K562 (cell line): ENCODE data around the gene RNF32. TPM values are rescaled to one million over a fixed set of nuclear protein-coding genes. Genes with fewer than 3 reads are reported as not detected.

Experiments used
- ATAC-seq: fragments of 200-7000 bp; cut with Tn5 transposase; 3 replicates; pipeline ENCODE4 v1.9.1; 2020; ENCODE audit warnings: moderate library complexity
- BruUV-seq: library from RNA; stranded (reverse); fragments of 400-500 nt; replicated peaks from 2 replicates; lab custom pipeline; 2021; lab: Mats Ljungman, UMichigan
- CTCF ChIA-PET: fragments of 300-600 bp; formaldehyde crosslinking; extraction: SDS; loops from one replicate; lab custom pipeline; 2021; ENCODE audit warnings: low intra/inter-chr PET ratio; lab: Yijun Ruan, JAX
- POLR2A ChIA-PET: fragments of 300-600, 350-650 bp; sonication (Branson Sonifier 250); formaldehyde crosslinking; extraction: SDS; loops from one replicate; lab custom pipeline; 2021; ENCODE audit warnings: antibody characterized with exemption, inconsistent platforms; lab: Yijun Ruan, JAX
- DNase-seq, 4 experiments: peaks; one replicate each; pipeline versions ENCODE4 v3.0.0 to v3.0.0-alpha.2; 2011 to 2018; ENCODE audit warnings: low spot score in 3 of 4, mixed read lengths in 3 of 4; ENCODE audit errors: extremely low read depth in 1 of 4
- FAIRE-seq: peaks from 2 replicates; lab custom pipeline; 2011; peaks lifted over from hg19 to GRCh38; lab: Jason Lieb, UNC
- H2AFZ ChIP-seq: 2 replicates; pipeline ENCODE4 v1.6.0; 2011; ENCODE audit warnings: low read depth, low read length, control low read depth, inconsistent platforms
- H3K27ac ChIP-seq: fragments of 200-600 bp; 3 replicates; pipeline ENCODE4 v1.8.0; 2011; ENCODE audit warnings: low read depth, mild to moderate bottlenecking, control low read depth, inconsistent platforms, low read length, moderate library complexity, mixed read lengths; ENCODE audit errors: extremely low read depth
- H3K27me3 ChIP-seq, 2 experiments: fragments of 300-600 bp in 1 of 2; 2 replicates in 1 of 2; 3 replicates in 1 of 2; pipeline versions ENCODE4 v1.6.0 to v1.8.0; 2011; ENCODE audit warnings: inconsistent platforms in 2 of 2, low read length in 2 of 2, mild to moderate bottlenecking in 1 of 2, mixed read lengths in 1 of 2, moderate library complexity in 1 of 2; ENCODE audit not compliant: control insufficient read depth in 2 of 2, insufficient read depth in 2 of 2
- H3K36me3 ChIP-seq: fragments of 300-600 bp; 3 replicates; pipeline ENCODE4 v1.8.0; 2011; ENCODE audit warnings: mild to moderate bottlenecking, low read length, inconsistent platforms; ENCODE audit not compliant: control insufficient read depth, insufficient read depth
- H3K4me1 ChIP-seq, 2 experiments: fragments of 200-600 bp in 1 of 2; replicated peaks in 1 of 2; 2 replicates in 1 of 2; 3 replicates in 1 of 2; pipeline versions ENCODE4 v1.5.1 to v1.8.0; 2011; ENCODE audit warnings: inconsistent platforms in 2 of 2, low read length in 2 of 2, mild to moderate bottlenecking in 1 of 2, mixed read lengths in 1 of 2, moderate library complexity in 1 of 2; ENCODE audit not compliant: control insufficient read depth in 2 of 2, insufficient read depth in 2 of 2
- H3K4me2 ChIP-seq: 2 replicates; pipeline ENCODE4 v1.6.1; 2011; ENCODE audit warnings: low read length, control low read depth, inconsistent platforms, mixed read lengths; ENCODE audit not compliant: insufficient read depth
- H3K4me3 ChIP-seq: fragments of 200-600 bp; sonication (generic), shearing (Covaris generic); 2 replicates; pipeline ENCODE4 v1.5.1; 2016; ENCODE audit warnings: control low read depth, inconsistent platforms
- H3K79me2 ChIP-seq: fragments of 200-600 bp; 3 replicates; pipeline ENCODE4 v1.8.0; 2011; ENCODE audit warnings: low read length, inconsistent platforms; ENCODE audit not compliant: control insufficient read depth, insufficient read depth
- H3K9ac ChIP-seq, 2 experiments: 2 replicates each; pipeline versions ENCODE4 v1.6.0 to v1.6.1; 2011; ENCODE audit warnings: low read depth in 2 of 2, low read length in 2 of 2, control low read depth in 1 of 2, inconsistent platforms in 1 of 2, mild to moderate bottlenecking in 1 of 2, mixed read lengths in 1 of 2; ENCODE audit not compliant: insufficient read depth in 1 of 2
- H3K9me1 ChIP-seq: one replicate; pipeline ENCODE4 v1.6.0; 2011; ENCODE audit warnings: inconsistent platforms, mild to moderate bottlenecking, low read length, moderate library complexity; ENCODE audit not compliant: control insufficient read depth, insufficient read depth
- H3K9me3 ChIP-seq: replicated peaks from 2 replicates; pipeline ENCODE4 v1.5.1; 2011; ENCODE audit warnings: low read depth, low read length, inconsistent platforms; ENCODE audit not compliant: control insufficient read depth, insufficient read depth
- H4K20me1 ChIP-seq: replicated peaks from 2 replicates; pipeline ENCODE4 v1.6.1; 2011; ENCODE audit warnings: low read length, inconsistent platforms, mixed read lengths; ENCODE audit not compliant: control insufficient read depth, insufficient read depth
- CAMTA2 ChIP-seq: fragments of 250-450 bp; sonication (Bioruptor Pico); conservative IDR thresholded peaks from 2 replicates; pipeline ENCODE4 v1.5.1; 2022
- CBFA2T2 ChIP-seq: fragments of 450-650 bp; conservative IDR thresholded peaks from 2 replicates; pipeline ENCODE4 v1.6.1; 2017; ENCODE audit warnings: mild to moderate bottlenecking
- CBFB ChIP-seq: sonication (generic); formaldehyde crosslinking; IDR thresholded peaks from 2 replicates; pipeline ENCODE4 v1.4.0; 2020; ENCODE audit warnings: mild to moderate bottlenecking, missing genetic modification reagents
- E2F3 ChIP-seq: fragments of 250-450 bp; sonication (Bioruptor Pico); IDR thresholded peaks from 2 replicates; pipeline ENCODE4 v1.4.0; 2020; ENCODE audit warnings: mild to moderate bottlenecking
- HDAC1 ChIP-seq, 2 experiments: fragments of 450-650 bp; IDR thresholded peaks; 2 replicates each; pipeline ENCODE4 v1.6.1; 2016 to 2017; ENCODE audit warnings: inconsistent platforms in 1 of 2, mild to moderate bottlenecking in 1 of 2, moderate library complexity in 1 of 2
- HNRNPLL ChIP-seq: fragments of 200-400 bp; formaldehyde crosslinking; IDR thresholded peaks from 2 replicates; pipeline ENCODE4 v1.6.1; 2017; ENCODE audit warnings: low read length, low read depth, mild to moderate bottlenecking; ENCODE audit not compliant: poor library complexity, severe bottlenecking
- NR1H2 ChIP-seq: sonication (generic); formaldehyde crosslinking; IDR thresholded peaks from 2 replicates; pipeline ENCODE4 v1.4.0; 2020; ENCODE audit warnings: mild to moderate bottlenecking, missing genetic modification reagents
- SMARCE1 ChIP-seq: fragments of 450-650 bp; IDR thresholded peaks from 2 replicates; pipeline ENCODE4 v1.7.1; 2016; ENCODE audit warnings: mild to moderate bottlenecking
- ZFPM2 ChIP-seq: fragments of 250-450 bp; sonication (Bioruptor Pico); IDR thresholded peaks from 2 replicates; pipeline ENCODE4 v1.5.1; 2022; ENCODE audit warnings: mild to moderate bottlenecking
- ZNF77 ChIP-seq: fragments of 250-450 bp; sonication (Bioruptor Pico); IDR thresholded peaks from 2 replicates; pipeline ENCODE4 v1.5.0; 2020
- WGBS: fragments of 100-300 bp; shearing (Covaris generic); methylation state at CpG from one replicate; pipeline ENCODE4 v1.1.6; 2016; ENCODE audit warnings: low coverage, mixed read lengths; ENCODE audit not compliant: insufficient coverage; ENCODE audit errors: missing lambda C conversion rate; 5-methylcytosine and 5-hydroxymethylcytosine counted together
- in situ Hi-C: fragments of 300-500 bp; cut with MboI; formaldehyde crosslinking; loops from 4 replicates; pipeline ENCODE4 v1.15.0; 2018; ENCODE audit warnings: inconsistent platforms, mixed read lengths
- intact Hi-C: fragments of 100-400 bp; cut with micrococcal nuclease; formaldehyde crosslinking; loops from 2 replicates; pipeline ENCODE4 v1.14.2; 2022
- polyA plus RNA-seq, 8 experiments: library from polyadenylated mRNA; depleted of rRNA in 4 of 8; stranded (reverse) in 5 of 8; unstranded in 3 of 8; fragments of >200 nt; fragmentation: Nextera tagmentation in 2 of 8; fragmentation: Illumina TruSeq in 1 of 8; extraction: Ambion mirVana in 2 of 8; extraction: Trizol in 1 of 8; gene quantifications; 2 replicates each; pipeline versions ENCODE4 v1.2.1 to v1.2.3, GENCODE V29; 2011 to 2014; ENCODE audit warnings: inconsistent platforms in 1 of 8, missing spikeins in 1 of 8
- total RNA-seq, 7 experiments: library from RNA; depleted of rRNA in 6 of 7; stranded (reverse); fragments of >200 nt in 6 of 7; fragmentation: Illumina TruSeq in 2 of 7; extraction: Trizol in 2 of 7; gene quantifications; 2 replicates each; pipeline versions ENCODE4 v1.2.1 to v1.2.3, GENCODE V29; 2011 to 2021; ENCODE audit warnings: low replicate concordance in 1 of 7
- TF ChIP-seq, protein P1 (sequence below): sonication (generic); formaldehyde crosslinking; IDR thresholded peaks from 2 replicates; pipeline ENCODE4 v1.8.0; 2023; ENCODE audit warnings: mild to moderate bottlenecking, missing genetic modification reagents
- TF ChIP-seq, protein P2 (sequence below), 2 experiments: fragments of 450-650 bp; conservative IDR thresholded peaks; 2 replicates each; pipeline ENCODE4 v1.6.1; 2017; ENCODE audit warnings: mild to moderate bottlenecking in 2 of 2, moderate library complexity in 2 of 2
- TF ChIP-seq, protein P3 (sequence below): fragments of 450-650 bp; formaldehyde crosslinking; IDR thresholded peaks from 2 replicates; pipeline ENCODE4 v1.4.0; 2020; ENCODE audit warnings: mild to moderate bottlenecking, moderate library complexity

Gene RNF32
- total and polyA plus RNA-seq, 9 of the 15 experiments (the other 6 are each of a cell fraction or from before 2014, with no cell fraction given), result 2.6 to 7.0 (median 4.6) TPM

DNA sequence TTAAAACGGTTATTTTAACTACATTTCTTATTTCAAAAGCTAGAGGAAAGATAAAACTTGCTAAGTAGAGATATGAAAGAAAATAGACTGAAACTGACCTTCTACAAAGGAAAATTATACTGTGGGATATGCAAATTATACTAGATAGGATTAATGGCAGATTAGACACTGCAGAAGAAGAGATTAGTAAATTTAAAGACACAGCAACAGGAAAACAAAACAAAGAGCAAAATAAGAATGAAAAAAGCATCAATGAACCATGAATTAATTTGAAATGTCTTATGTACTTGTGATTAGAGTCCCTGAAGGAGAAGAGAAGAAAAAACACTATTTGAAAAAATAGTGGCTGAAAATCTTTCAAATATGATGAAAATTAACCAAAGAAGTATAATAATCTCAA is 52.3 kb downstream of the RNF32 start (continued):
- TF ChIP-seq, protein P1, sequence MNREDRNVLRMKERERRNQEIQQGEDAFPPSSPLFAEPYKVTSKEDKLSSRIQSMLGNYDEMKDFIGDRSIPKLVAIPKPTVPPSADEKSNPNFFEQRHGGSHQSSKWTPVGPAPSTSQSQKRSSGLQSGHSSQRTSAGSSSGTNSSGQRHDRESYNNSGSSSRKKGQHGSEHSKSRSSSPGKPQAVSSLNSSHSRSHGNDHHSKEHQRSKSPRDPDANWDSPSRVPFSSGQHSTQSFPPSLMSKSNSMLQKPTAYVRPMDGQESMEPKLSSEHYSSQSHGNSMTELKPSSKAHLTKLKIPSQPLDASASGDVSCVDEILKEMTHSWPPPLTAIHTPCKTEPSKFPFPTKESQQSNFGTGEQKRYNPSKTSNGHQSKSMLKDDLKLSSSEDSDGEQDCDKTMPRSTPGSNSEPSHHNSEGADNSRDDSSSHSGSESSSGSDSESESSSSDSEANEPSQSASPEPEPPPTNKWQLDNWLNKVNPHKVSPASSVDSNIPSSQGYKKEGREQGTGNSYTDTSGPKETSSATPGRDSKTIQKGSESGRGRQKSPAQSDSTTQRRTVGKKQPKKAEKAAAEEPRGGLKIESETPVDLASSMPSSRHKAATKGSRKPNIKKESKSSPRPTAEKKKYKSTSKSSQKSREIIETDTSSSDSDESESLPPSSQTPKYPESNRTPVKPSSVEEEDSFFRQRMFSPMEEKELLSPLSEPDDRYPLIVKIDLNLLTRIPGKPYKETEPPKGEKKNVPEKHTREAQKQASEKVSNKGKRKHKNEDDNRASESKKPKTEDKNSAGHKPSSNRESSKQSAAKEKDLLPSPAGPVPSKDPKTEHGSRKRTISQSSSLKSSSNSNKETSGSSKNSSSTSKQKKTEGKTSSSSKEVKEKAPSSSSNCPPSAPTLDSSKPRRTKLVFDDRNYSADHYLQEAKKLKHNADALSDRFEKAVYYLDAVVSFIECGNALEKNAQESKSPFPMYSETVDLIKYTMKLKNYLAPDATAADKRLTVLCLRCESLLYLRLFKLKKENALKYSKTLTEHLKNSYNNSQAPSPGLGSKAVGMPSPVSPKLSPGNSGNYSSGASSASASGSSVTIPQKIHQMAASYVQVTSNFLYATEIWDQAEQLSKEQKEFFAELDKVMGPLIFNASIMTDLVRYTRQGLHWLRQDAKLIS (CRISPR knock-in tag), result no peak
- no peak for TF ChIP-seq CBFA2T2
- TF ChIP-seq HDAC1 (IDR thresholded peaks at IDR 0.05), result no peak

DNA sequence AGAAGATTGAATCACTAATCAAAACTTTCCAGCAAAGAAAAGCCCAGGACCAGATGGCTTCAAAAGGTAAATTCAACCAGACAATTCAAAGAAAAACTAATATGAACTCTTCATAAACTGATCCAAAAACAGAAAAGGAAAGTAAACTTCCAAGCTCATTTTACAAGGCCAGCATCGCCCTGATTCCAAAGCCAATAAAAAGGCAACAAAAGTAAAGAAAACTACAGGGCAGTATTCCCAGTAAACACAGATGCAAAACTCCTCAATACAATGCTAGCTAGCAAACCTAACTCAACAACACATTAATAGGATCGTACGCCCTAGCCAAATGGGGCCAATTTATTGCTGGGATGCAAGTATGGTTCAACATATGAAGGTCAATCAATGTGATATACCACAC is 53.1 kb downstream of the RNF32 start:
- H3K9ac ChIP-seq, result no peak overlapping the region
- no peak for FAIRE-seq
- POLR2A ChIA-PET, result interaction anchor here (0.6 kb wide), 1 partner anchor 32 kb away, joined by 3 read pairs; no protein-coding TSS in a partner anchor
- H3K4me3 ChIP-seq, result no peak overlapping the region
- no peak overlapping the region for H2AFZ ChIP-seq
- intact Hi-C loops (no loop called here), in situ Hi-C loops (no loop called here)
- no peaks in the 10 kb centered on the region for H3K27me3 ChIP-seq
- no TSS peak for BruUV-seq
- H3K4me2 ChIP-seq, result no peak overlapping the region
- 0 out of 5 replicates have a peak, but pooled peaks cover 0 to 4% of the 10 kb centered on the region in 2 experiments for H3K4me1 ChIP-seq
- no peaks in the 10 kb centered on the region for H3K36me3 ChIP-seq
- no peak overlapping the region for H3K27ac ChIP-seq
- H3K9me1 ChIP-seq, result no peaks in the 10 kb centered on the region
- H4K20me1 ChIP-seq, result no peaks in the 10 kb centered on the region
- DNase-seq, result no peak
- no peaks in the 10 kb centered on the region for H3K79me2 ChIP-seq
- CTCF ChIA-PET, result no interaction called here
- 90% methylated on average over 3 of the region's 3 CpGs for WGBS
- no peaks in the 10 kb centered on the region for H3K9me3 ChIP-seq
- ATAC-seq, result no peak
- TF ChIP-seq NR1H2 (CRISPR knock-in tag) (no peak), E2F3 (CRISPR knock-in tag) (no peak), ZNF77 (CRISPR knock-in tag) (no peak), CAMTA2 (CRISPR knock-in tag) (no peak), HNRNPLL (no peak), SMARCE1 (no peak), CBFB (CRISPR knock-in tag) (no peak), ZFPM2 (no peak)
- TF ChIP-seq, protein P2, sequence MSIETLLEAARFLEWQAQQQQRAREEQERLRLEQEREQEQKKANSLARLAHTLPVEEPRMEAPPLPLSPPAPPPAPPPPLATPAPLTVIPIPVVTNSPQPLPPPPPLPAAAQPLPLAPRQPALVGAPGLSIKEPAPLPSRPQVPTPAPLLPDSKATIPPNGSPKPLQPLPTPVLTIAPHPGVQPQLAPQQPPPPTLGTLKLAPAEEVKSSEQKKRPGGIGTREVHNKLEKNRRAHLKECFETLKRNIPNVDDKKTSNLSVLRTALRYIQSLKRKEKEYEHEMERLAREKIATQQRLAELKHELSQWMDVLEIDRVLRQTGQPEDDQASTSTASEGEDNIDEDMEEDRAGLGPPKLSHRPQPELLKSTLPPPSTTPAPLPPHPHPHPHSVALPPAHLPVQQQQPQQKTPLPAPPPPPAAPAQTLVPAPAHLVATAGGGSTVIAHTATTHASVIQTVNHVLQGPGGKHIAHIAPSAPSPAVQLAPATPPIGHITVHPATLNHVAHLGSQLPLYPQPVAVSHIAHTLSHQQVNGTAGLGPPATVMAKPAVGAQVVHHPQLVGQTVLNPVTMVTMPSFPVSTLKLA (conservative IDR thresholded peaks at IDR 0.05), result no peak
- TF ChIP-seq, protein P3, sequence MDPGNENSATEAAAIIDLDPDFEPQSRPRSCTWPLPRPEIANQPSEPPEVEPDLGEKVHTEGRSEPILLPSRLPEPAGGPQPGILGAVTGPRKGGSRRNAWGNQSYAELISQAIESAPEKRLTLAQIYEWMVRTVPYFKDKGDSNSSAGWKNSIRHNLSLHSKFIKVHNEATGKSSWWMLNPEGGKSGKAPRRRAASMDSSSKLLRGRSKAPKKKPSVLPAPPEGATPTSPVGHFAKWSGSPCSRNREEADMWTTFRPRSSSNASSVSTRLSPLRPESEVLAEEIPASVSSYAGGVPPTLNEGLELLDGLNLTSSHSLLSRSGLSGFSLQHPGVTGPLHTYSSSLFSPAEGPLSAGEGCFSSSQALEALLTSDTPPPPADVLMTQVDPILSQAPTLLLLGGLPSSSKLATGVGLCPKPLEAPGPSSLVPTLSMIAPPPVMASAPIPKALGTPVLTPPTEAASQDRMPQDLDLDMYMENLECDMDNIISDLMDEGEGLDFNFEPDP (CRISPR knock-in tag), result no peak
